AG09309 (cell line): ENCODE results near the gene HDAC11.
A peak's percentile ranks its signal among the peaks of the same experiment; 100 is the strongest.

Experiments used
- DNase-seq: peaks from one replicate; pipeline ENCODE4 v3.0.0-alpha.2; 2010; ENCODE audit warnings: low read depth
- H3K4me3 ChIP-seq: 2 replicates; pipeline ENCODE4 v1.5.1; 2011; ENCODE audit warnings: mild to moderate bottlenecking, low read depth, low read length, moderate library complexity; ENCODE audit not compliant: control insufficient read depth
- TF ChIP-seq, protein P1 (sequence below): IDR thresholded peaks from 2 replicates; pipeline ENCODE4 v1.5.1; 2011; ENCODE audit warnings: mild to moderate bottlenecking, low read depth, low read length, inconsistent platforms; ENCODE audit not compliant: insufficient read depth, control insufficient read depth; ENCODE audit errors: missing control alignments

Gene HDAC11

DNA sequence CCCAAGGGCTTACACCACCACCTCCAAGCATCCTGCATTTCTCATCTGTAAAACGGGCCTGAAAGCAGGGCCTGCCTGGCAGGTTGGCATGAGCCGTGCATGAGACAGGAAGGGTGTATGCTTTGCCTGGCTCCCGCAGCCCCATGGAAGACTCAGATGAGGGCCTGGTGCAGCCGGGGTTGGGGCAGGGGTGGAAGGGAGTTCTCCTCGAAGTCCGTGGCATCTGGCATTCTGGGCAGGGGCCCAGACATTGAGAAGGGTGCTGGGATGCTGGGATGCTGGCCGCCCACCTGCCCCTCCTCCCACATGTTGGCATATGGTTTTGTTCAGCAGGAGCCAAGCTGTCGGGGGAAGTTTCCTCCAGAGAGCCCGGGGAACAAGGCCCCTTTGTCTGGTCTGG lies 55.8 kb downstream of the HDAC11 start:
- no peak overlapping the region for H3K4me3 ChIP-seq
- TF ChIP-seq, protein P1, sequence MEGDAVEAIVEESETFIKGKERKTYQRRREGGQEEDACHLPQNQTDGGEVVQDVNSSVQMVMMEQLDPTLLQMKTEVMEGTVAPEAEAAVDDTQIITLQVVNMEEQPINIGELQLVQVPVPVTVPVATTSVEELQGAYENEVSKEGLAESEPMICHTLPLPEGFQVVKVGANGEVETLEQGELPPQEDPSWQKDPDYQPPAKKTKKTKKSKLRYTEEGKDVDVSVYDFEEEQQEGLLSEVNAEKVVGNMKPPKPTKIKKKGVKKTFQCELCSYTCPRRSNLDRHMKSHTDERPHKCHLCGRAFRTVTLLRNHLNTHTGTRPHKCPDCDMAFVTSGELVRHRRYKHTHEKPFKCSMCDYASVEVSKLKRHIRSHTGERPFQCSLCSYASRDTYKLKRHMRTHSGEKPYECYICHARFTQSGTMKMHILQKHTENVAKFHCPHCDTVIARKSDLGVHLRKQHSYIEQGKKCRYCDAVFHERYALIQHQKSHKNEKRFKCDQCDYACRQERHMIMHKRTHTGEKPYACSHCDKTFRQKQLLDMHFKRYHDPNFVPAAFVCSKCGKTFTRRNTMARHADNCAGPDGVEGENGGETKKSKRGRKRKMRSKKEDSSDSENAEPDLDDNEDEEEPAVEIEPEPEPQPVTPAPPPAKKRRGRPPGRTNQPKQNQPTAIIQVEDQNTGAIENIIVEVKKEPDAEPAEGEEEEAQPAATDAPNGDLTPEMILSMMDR: no peak
- DNase-seq: no peak

DNA sequence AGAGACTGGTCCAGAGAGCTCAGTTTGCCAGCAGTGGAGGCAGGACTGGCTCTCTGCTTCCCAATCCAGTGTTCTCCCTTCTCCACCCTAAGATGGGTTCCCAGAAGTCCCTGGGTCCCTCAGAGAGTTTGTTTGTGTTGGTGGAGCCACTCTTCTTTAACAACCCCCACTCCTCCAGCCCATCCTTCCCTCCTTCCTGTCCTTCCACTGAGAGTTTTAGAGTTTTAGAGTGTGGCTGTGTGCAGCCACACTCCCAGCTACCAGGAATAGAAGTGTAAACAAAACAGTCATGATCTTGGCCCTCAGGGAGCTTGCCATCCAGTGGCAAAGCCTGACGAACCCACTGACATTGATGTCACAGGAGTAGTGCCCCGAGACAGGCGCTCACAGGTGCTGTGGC lies 56.3 kb downstream of the HDAC11 start:
- no peak overlapping the region for H3K4me3 ChIP-seq
- no peak for DNase-seq
- TF ChIP-seq, protein P1: no peak

DNA sequence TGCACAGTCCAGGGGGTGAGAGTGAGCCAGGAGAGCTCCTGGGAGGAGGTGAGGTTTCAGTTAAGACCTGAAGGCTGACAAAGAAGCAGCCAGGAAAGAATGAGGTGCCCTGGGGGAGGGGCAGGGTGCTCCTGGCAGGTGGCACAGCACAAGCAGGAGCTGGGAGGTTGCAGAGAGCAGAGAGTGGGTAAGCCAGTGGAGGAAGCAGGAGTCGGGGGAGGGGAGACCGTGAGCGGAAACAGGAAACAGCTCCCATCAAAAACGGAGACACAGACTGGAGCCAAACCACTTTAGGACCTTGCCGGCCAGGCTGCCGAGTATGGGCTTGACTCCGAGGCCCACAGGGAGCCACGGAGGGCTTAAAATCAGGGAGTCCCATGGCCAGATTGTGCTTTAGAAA lies 56.7 kb downstream of the HDAC11 start:
- TF ChIP-seq, protein P1: no peak
- H3K4me3 ChIP-seq: no peak overlapping the region
- DNase-seq: no peak

DNA sequence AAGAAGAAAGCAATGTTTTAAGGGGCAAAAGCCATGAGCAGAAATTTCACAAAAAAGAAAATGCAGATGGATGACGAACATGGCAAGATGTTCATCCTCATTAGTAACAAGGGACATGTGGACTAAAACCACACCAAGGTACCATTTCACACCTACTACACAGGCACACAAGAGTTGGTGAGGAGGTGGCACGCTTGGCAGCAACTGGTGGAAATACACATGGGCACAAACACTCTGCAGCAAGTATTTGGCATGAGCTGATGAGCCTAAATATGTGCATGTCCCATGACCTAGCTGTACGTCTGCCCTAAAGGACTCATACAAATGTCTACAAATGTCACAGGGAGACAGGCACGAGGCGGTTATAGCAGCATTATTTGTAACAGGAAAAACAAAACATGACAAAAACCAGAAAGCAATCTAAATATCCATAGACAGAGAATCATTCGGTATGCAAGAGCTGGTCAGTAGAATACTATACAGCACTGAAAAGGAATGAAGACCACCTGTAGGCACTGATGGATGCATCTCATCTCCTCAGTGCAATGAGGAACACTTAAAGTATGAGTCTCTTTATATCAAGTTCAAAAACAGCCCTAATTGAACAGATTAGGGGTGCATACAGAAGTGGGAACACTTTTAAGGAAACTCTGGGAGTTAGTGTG lies 57.3 kb downstream of the HDAC11 start:
- TF ChIP-seq, protein P1: no peak
- no peak overlapping the region for H3K4me3 ChIP-seq
- no peak for DNase-seq

DNA sequence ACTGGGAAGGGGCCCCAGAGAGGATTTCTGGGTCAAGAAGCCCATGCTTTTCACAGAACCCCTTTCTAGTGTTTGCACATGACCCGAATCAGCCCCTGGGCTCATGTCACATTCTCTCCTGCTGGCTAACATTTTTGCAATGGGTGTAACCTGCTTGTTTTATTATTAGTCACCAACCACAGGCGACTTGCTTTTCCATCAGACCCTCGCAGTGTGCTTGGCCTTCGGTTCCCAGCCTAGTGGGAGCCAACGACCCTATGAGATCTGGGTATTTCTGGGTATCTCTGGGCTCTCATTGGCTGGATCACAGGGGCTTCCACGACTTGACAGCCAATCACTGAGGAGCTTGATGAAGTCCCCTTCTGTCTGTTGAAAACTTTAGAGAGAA lies 57.8 kb downstream of the HDAC11 start:
- no peak overlapping the region for H3K4me3 ChIP-seq
- TF ChIP-seq, protein P1: no peak
- peak; percentile 94 for DNase-seq

DNA sequence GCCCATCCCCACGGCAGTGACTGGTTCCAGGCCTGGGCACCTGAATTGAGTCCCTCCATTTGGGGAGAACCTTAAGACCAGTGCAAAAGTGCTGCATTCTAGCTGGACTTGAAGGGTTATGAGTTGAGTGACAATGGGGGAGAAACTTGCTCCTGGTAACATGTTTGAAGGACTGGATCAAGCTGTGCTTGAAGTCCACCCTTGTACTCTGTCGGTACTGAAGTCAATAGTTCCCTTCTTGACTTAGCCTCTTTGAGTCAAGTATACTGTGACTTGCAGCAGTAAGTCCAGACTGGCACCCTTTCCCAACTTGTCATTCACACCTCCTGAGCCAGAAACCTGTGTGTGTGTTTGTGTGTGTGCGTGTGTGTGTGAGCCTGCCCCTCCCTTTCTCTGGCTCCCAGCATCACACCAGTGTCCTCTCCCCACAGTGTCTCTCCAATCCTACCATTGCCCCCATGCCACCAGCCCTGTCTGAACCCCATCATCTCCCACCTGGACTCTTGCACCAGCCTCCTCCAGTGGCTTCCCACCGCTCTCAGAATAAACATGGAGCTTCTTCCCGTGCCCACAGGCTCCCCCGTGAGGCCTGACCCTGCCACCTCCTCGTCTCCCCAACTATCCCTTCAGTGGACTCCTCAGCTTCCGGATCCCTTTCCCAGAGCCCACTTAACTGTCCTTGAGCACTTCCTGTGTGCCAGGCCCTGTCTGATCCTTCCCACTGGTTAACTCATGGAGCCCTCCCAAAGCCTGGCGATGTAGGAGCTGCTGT lies 58.6 kb downstream of the HDAC11 start:
- no peak overlapping the region for H3K4me3 ChIP-seq
- TF ChIP-seq, protein P1: no peak

More for the DNA sequence above, 58.6 kb downstream of the HDAC11 start:
- no peak for DNase-seq
